HG02870 (cell line): ENCODE results near the gene URGCP.
"Not testable (repeated sequence)": the region's sequence is repeated elsewhere in the genome, so short reads cannot be mapped to it uniquely, and the experiment has no call there.

Experiments
- ATAC-seq: cut with Tn5 transposase; IDR thresholded peaks from one replicate; pipeline ENCODE4 v1.9.1; 2021; ENCODE audit warnings: mild to moderate bottlenecking, moderate library complexity; ENCODE audit not compliant: unreplicated experiment

The URGCP gene

DNA sequence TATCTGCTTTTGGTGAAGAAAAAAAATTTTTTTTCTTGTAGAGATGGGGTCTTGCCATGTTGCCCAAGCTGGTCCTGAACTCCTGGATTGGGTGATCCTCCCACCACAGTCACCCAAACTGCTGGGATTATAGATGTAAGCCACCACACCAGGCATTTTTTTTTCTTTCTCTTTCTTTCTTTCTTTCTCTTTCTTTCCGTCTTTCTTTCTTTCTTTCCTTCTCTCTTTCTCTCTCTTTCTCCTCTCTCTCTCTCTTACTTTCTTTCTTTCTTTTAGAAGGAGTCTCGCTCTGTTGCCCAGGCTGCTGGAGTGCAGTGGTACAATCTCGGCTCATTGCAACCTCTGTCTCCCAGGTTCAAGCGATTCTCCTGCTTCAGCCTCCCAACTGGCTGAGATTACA lies 16.3 kb upstream of the URGCP start:
- no peak for ATAC-seq

DNA sequence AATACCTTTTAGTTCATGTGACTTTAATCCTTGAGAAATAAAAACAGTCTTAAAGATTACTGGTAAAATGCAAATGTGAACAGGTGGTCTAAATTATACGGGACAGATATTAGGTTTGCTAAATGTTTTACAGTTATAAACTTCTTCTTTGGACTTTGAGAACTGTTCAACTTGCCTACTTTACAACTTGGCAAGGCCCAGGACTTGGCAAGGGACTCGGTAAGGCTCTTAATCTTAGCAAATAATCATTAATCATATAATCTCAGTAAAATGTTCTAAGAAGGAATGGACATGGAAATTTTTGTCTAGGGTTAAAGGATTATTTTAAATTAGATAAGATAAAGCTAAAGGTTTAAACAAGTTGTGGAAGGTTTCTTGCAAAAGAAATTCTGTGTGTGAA lies 15.0 kb upstream of the URGCP start:
- ATAC-seq = no peak

DNA sequence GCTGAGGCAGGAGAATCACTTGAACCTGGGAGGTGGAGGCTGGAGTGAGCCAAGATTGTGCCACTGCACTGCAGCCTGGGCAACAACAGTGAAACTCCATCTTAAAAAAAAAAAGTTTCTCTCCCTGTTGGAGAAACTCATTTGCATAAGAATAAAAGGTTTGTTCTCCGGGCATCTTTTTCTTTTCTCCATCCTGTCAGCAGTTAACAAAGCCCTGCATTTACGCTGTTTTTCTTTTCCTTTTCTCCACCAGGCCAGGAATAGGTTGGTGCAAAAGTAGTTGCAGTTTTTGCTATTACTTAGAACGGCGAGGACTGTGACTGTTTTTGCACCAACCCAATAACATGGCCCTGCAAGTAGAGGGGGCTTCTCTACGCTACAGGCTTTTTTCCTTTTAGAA lies 9.5 kb upstream of the URGCP start:
- ATAC-seq = no peak

GRCh38 chr7:43914795-43915194 lies 8.4 kb upstream of the URGCP start:
- no peak for ATAC-seq

DNA sequence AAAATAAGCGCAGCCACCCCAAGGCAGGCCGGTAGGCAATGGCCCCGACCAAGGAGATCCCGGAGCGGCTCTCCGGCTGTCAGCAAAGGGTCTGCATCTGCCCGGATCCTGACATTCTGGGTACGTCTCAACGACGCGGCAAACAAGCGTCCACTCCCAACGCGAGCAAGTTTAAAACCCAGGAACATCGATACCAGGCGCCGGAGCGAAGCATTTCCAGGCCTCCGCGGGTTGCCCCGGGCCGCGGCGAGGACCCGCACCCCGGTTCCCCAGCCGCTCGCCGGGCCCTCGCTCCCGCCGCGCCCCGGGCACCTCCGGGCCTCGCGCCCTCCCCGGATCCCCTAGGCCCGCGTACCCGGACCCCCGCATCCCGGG lies 453 bp downstream of the URGCP start:
- peak; percentile 26 for ATAC-seq

- ATAC-seq = no peak
These were observed 1.0 kb downstream of the URGCP start for GRCh38 chr7:43905209-43905946.

- ATAC-seq = no peak
These were observed 1.7 kb downstream of the URGCP start for GRCh38 chr7:43904533-43905208.

DNA sequence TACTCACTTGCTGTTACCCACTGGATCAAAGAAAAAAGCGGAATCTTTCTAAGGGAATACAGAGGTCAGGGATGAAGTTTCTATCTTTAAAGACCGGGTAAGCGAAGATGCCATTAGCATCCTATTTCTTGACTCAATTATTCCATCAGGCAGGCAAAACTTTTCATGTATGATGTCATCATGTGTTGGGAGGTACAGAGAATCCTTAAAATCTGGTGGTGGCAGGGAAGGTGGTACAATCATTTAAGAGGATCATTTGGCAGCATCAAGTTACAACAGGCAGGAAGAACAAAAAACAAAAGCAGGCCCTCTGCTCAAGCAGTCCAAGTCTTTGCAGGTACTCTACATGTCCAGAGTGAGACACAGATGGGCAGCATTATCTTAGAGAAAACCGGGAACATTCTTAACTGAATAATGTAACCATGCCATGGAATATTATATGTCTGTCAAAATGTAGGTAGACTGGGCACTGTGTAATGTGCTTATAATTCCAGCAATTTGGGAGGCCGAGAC lies 3.8 kb downstream of the URGCP start:
- ATAC-seq = no peak

DNA sequence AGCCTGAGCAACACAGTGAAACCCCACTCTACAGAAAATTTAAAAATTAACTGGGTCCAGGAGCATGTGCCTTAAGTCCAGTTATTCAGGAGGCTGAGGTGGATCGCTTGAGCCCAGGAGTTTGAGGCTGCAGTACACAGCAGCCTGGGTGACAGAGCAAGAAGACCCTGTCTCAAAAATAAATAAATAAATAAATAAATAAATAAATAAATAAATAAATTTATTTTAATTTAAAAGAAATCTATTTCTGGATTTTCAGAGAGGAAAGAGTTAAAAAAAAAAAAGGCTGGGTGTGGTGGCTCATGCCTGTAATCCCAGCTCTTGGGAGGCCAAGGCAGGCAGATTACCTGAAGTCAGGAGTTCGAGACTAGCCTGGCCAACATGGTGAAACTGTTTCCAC lies 7.8 kb downstream of the URGCP start:
- not testable (repeated sequence) for ATAC-seq

DNA sequence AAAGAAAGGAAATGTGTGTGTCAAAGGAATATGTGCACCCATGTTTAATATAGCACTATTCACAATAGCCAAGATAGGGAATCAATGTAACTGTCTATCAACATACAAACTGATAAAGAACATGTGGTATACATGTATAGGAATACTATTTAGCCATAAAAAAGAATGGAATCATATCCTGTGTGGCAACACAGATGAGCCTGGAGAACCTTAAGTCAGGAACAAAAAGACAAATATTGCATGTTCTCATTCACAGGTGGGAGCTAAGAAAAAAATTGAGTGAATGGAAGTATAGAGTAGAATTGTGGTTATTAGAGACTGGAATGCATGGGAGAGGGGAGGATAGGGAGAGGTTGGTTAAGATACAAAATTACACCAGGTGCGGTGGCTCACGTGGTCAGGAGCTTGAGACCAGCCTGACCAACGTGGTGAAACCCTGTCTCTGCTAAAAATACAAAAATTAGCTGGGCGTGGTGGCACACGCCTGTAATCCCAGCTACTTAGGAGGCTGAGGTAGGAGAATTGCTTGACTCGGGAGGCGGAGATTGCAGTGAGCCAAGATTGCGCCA lies 10.5 kb downstream of the URGCP start:
- ATAC-seq = no peak

GRCh38 chr7:43891069-43891955 lies 15.1 kb downstream of the URGCP start:
- ATAC-seq = no peak

GRCh38 chr7:43890468-43890867 lies 15.9 kb downstream of the URGCP start:
- ATAC-seq = no peak

DNA sequence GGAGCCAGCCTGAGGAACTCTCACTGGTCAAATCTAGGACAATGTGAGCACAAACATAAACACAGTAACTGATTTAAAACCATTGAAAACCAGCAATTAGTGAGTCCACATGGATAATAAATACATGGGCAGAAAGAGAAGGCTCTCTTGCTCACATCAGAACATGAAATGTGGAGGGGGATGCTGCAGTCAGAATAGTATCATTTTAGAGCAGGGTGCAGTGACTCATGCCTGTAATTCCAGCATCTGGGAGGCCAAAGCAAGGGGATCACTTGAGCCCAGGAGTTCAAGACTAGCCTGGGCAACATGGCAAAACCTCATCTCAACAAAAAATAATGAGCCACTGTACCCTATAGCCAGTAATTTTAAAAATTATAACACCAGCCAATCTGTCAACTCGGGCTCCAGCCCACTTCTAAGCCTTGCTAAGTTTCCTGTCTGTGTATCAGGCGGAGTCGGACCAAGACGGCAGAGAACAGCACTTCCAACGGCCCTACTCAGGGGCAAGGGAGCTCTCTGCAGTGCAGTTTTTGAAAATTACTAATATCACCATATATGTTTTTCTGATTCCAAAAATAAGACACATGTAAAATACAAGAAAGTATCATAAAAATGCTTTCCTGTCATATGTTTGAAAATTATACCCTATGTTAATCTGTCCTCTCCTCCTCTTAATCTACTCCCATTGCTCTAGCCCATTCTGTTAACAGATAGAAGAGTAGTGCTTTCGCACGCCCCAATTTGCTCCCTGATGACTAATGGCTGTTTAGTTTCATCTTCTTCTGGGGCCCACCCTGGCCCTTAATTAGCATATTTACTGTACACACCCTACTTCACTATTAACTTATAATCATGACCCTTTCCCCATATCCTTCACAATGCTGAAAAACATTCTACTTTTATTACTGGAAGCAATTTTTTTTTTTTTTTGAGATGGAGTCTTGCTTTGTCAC lies 17.1 kb downstream of the URGCP start:
- no peak for ATAC-seq

- no peak for ATAC-seq
These were observed 21.8 kb downstream of the URGCP start for GRCh38 chr7:43884617-43885016.

DNA sequence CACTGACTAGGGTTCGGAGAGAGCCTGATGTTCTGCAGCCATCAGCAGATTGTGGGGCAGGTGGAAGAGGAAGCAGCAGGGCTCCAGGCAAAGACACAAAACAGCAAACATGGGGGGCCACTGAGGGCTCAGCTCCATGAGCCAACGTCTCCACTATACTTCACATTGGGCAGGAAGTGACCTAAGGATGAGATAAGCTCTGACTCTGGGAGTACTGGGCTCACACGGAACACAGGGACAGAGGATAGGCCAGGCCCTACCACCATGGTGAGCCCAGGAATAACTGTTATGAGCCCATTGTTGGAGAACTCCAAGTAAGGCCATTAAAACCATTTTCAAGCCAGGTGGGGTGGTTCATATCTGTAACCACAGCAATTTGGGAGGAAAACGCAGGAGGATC lies 22.2 kb downstream of the URGCP start:
- no peak for ATAC-seq

DNA sequence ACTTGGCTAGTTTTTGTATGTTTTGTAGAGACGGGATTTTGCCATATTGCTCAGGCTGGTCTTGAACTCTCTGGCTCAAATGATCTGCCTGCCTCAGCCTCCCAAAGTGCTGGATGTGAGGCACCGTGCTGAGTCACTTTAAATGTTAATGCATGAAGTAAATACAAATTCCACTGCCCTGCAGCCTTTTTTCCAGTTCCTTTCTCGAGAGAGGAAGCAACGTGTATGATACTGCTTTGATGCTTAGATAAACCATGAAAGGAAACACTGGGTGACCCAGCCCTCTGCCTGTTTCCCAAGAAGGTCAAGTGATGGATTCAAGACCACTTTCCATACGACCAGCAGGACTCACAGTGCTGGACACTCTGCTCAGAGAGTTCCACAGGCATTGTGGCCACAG lies 25.8 kb downstream of the URGCP start:
- no peak for ATAC-seq

DNA sequence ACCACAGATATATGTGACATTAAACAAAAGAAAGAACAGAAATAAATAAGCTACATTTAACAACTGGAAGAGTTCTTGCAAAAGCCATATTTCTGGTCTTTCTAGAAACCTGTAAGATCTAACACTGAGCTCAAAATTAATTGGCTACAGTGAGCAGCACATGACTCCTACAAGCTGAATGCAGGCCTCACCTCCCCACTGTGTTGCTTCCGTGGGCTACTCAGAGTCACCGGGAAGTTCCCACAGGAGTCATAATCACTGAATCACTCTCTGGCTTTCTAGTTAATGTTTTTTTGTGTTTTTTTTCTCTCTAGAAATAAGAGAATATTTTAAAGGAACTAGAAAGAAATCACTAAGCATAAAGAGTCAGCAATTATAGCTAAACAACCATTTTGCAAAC lies 26.9 kb downstream of the URGCP start:
- no peak for ATAC-seq

- no peak for ATAC-seq
These were observed 27.5 kb downstream of the URGCP start for GRCh38 chr7:43878867-43879266.

GRCh38 chr7:43877968-43878864 lies 28.2 kb downstream of the URGCP start:
- no peak for ATAC-seq
